ENCODE results near the gene CTCFL. TPM values are rescaled to one million over a fixed set of nuclear protein-coding genes. Genes with fewer than 3 reads are reported as not detected.

Gene CTCFL
- total RNA-seq, 1 experiment from 2014 or later = 0.42 TPM

GRCh38 chr20:57544838-57545564 is 20.1 kb upstream of the CTCFL start:
- in situ Hi-C loops (cut with HindIII; ENCODE audit: low pct_unique_long_range_greater_than_20kb, low sequenced_read_pairs) = no loop called here
- DNase-seq (ENCODE audit: low read depth, low spot score) = no peak

DNA sequence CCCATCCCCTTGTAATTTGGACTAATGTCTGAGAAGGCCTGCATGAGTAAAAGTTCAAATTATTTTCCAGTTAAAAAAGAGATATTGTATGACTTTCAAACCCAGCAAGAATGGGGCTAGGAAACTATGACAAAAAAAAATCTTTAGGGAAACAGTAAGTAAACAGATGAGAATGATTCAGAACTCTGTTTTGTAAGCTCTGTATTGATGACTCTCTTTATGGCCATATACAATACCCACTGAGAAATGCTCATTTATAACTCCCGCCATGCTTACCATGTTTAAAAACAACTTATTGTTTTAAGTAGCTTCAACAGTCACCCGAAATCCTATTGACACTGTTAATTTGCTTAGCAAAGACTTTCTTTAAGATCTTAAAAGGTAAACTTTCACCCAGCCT is 18.8 kb upstream of the CTCFL start:
- no peak for DNase-seq (ENCODE audit: low read depth, low spot score)
- in situ Hi-C loops (cut with HindIII; ENCODE audit: low pct_unique_long_range_greater_than_20kb, low sequenced_read_pairs) = no loop called here

- no peak for DNase-seq (ENCODE audit: low read depth, low spot score)
- in situ Hi-C loops (cut with HindIII; ENCODE audit: low pct_unique_long_range_greater_than_20kb, low sequenced_read_pairs) = no loop called here
These were observed 16.1 kb upstream of the CTCFL start for GRCh38 chr20:57540890-57541580.

DNA sequence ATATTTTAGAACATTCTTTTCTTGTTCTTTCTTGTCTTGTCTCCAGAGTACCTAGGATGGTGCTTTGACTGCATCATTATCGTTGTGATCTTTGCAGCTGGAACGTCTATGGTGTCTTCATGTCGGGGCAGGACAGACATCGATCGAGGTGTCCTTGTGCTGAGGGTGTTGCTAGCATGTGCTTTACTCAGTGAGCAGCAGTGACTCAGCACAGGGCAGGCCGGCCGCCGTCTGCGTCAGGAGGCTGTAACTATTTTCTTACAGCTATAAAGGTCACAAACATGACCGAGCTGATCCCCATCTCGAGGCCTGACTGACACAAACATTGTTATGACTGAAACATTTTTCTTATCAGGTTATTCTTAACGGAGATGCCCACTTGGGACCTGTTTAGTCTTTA is 14.9 kb upstream of the CTCFL start:
- in situ Hi-C loops (cut with HindIII; ENCODE audit: low pct_unique_long_range_greater_than_20kb, low sequenced_read_pairs) = no loop called here
- DNase-seq (ENCODE audit: low read depth, low spot score) = no peak

DNA sequence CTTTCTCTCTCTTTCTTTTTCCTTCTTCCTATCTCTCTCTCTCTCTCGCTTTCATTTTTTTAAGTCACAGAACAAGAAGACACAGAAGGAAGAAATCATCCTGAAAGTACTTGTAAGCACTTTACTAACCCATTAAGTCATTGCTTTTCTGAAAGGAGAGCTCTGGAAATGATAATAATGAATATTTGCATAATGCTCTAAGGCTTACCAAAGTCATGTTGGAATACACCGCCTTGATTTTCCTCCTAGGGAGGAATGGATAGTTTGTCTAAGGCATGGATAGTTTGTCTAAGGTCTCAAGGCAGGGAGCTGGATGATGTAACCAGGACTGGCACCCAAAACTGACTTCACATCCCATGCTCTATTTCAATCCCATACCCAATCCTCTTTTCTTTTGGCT is 12.9 kb upstream of the CTCFL start:
- in situ Hi-C loops (cut with HindIII; ENCODE audit: low pct_unique_long_range_greater_than_20kb, low sequenced_read_pairs) = no loop called here
- DNase-seq (ENCODE audit: low read depth, low spot score) = no peak

- DNase-seq (ENCODE audit: low read depth, low spot score) = no peak
These were observed 12.1 kb upstream of the CTCFL start for GRCh38 chr20:57536771-57537724.

GRCh38 chr20:57536120-57536708 is 11.3 kb upstream of the CTCFL start:
- DNase-seq (ENCODE audit: low read depth, low spot score) = no peak
- in situ Hi-C loops (cut with HindIII; ENCODE audit: low pct_unique_long_range_greater_than_20kb, low sequenced_read_pairs) = no loop called here

More at GRCh38 chr20:57536771-57537724, 12.1 kb upstream of the CTCFL start:
- in situ Hi-C loops (cut with HindIII; ENCODE audit: low pct_unique_long_range_greater_than_20kb, low sequenced_read_pairs) = no loop called here

- DNase-seq (ENCODE audit: low read depth, low spot score) = no peak
- in situ Hi-C loops (cut with HindIII; ENCODE audit: low pct_unique_long_range_greater_than_20kb, low sequenced_read_pairs) = no loop called here
These were observed 10.4 kb upstream of the CTCFL start for GRCh38 chr20:57535297-57535696.

GRCh38 chr20:57532104-57532503 is 7.2 kb upstream of the CTCFL start:
- no peak for DNase-seq (ENCODE audit: low read depth, low spot score)
- in situ Hi-C loops (cut with HindIII; ENCODE audit: low pct_unique_long_range_greater_than_20kb, low sequenced_read_pairs) = no loop called here

DNA sequence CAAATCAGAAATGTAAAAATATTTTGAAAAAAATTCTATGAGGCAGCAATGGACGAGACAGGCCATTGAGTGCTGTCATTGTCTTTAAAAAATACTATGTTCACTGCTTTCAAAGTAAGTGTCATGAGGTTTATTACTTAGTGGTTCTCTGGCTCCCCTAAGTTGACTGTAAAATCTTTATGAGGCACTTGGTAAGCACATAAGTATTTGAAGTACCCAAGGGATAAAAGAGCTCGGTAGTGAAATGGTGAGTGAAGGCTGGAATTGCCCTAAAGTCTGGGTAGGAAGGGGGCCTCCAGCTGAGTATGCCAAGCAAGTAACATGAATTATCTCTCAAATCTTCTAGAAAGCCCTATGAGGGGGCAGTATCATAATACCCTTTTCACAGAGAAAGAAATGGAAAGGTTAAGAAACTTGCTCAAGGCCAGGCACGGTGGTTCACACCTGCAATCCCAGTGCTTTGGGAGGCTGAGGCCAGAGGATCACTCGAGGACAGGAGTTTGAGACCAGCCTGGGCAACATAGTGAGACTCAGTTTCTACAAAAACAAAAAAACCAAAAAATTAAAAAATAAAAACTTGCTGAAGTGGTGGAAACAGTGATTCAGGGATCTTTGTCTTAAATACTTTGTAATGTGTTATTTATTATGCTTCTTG is 5.5 kb upstream of the CTCFL start:
- no peak for DNase-seq (ENCODE audit: low read depth, low spot score)
- in situ Hi-C loops (cut with HindIII; ENCODE audit: low pct_unique_long_range_greater_than_20kb, low sequenced_read_pairs) = no loop called here

DNA sequence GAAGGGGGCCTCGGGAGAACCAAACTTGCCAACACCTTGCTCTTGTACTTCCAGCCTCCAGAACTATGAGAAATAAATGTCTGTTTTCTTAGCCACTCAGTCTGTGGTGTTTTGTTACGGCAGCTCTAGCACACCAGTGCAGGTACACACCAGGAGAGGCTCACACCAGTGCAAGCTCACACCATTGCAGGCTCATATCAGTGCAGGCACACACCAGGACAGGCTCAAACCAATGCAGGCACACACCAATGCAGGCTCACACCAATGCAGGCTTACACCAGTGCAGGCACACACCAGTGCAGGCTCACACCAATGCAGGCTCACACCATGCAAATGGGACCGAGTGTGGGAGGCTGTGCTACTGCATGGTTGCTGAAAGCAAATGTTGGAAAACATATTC is 4.9 kb upstream of the CTCFL start:
- in situ Hi-C loops (cut with HindIII; ENCODE audit: low pct_unique_long_range_greater_than_20kb, low sequenced_read_pairs) = no loop called here
- DNase-seq (ENCODE audit: low read depth, low spot score) = no peak

- DNase-seq (ENCODE audit: low read depth, low spot score) = no peak
- in situ Hi-C loops (cut with HindIII; ENCODE audit: low pct_unique_long_range_greater_than_20kb, low sequenced_read_pairs) = no loop called here
These were observed 4.2 kb upstream of the CTCFL start for GRCh38 chr20:57529160-57529585.

DNA sequence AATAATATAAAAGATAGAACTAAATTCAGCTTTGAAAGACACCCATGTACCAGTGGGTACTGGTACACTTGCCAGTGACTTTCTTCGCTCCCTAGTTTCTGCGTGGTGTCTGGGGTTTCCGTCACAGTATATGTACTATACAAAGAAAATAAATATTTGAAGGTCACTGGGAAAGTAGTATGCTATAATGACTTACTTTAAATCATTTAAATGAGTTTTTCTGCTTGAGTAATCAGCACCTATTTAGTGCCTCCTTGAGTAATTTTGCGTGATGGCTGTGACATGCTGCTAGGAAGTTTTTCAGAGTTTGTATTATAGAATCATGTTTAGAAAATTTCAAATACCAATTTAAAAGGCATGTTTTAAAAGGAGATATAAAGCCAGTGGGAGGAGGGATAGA is 3.2 kb upstream of the CTCFL start:
- in situ Hi-C loops (cut with HindIII; ENCODE audit: low pct_unique_long_range_greater_than_20kb, low sequenced_read_pairs) = no loop called here

GRCh38 chr20:57527728-57528127 is 2.8 kb upstream of the CTCFL start:
- no peak for DNase-seq (ENCODE audit: low read depth, low spot score)
- in situ Hi-C loops (cut with HindIII; ENCODE audit: low pct_unique_long_range_greater_than_20kb, low sequenced_read_pairs) = no loop called here

More for the DNA sequence above, 3.2 kb upstream of the CTCFL start:
- no peak for DNase-seq (ENCODE audit: low read depth, low spot score)

- in situ Hi-C loops (cut with HindIII; ENCODE audit: low pct_unique_long_range_greater_than_20kb, low sequenced_read_pairs) = no loop called here
- DNase-seq (ENCODE audit: low read depth, low spot score) = no peak
These were observed 2.0 kb upstream of the CTCFL start for GRCh38 chr20:57526885-57527460.

DNA sequence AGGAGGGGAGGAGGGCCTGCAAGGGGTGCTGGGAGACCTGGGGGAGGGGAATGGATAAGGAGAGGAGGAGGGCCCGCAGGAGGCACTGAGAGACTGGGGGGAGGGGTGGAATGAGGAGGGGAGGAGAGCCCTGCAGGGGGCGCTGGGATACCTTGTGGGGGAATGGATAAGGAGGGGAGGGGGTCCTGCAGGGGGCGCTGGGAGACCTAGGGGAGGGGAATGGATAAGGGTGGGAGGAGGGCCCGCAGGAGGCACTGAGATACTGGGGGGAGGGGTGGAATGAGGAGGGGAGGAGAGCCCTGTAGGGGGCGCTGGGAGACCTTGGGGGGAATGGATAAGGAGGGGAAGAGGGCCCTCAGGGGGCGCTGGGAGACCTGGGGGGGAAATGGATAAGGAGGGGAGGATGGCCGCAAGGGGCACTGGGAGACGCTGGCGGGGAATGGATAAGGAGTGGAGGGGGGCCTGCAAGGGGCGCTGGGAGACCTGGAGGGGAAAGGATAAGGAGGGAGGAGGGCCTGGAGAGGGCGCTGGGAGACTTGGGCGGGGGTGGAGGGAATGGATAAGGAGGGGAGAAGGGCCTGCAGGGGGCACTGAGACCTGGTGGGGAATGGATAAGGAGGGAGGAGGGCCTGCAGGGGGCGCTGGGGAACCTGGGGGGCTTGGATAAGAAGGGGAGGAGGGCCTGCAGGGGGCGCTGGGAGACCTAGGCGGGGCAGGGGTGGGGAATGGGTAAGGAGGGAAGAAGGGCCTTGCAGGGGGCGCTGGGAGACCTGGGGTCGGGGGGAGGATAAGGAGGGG is 1.3 kb upstream of the CTCFL start:
- in situ Hi-C loops (cut with HindIII; ENCODE audit: low pct_unique_long_range_greater_than_20kb, low sequenced_read_pairs) = no loop called here
- peak; percentile 65 for DNase-seq (ENCODE audit: low read depth, low spot score)
